Activated CD4-positive, alpha-beta T cell treated with anti-CD3 and anti-CD28 coated beads for 1 hour (primary cell): ENCODE results near the gene CLCN3.
"Not testable (repeated sequence)": the region's sequence is repeated elsewhere in the genome, so short reads cannot be mapped to it uniquely, and the experiment has no call there.

Source experiments
- DNase-seq: peaks from one replicate; pipeline ENCODE4 v3.0.0-alpha.2; 2020

Gene CLCN3

GRCh38 chr4:169720529-169720928, 100.2 kb downstream of the CLCN3 start:
- no peak for DNase-seq

DNA sequence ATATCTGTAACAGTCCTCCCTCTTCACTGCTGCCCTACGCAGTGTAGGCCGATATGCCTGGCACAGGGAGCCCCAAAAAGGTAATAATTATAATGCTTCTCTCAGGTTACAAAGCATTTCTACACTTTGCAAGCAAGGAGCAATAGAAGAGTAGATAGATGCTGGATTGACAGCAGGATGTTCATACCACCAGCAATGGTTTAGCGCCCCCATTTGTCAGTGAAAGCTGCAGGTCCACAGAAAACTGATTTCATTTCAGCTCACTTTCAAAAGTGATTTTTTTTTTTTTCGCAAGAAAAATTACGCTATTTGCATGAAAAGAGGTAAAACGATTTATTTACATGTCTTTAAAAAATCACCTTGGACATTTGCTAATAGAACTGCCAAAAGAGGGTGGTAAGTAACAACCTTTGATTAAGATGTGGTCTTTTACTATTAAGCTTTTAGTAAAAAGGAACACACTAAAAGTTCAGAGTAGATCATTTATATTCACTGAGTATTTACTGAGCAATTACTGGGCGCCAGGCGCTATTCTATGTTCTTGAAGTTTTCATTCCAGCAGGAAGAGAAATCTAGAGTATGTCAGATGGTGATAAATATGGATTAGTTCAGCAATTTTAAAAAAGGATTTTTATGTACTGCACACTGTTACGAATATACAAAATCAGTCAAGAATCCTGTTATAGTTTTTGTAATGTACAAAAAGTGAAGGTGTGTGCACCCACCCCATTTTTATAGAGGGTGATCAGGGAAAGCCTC, 103.0 kb downstream of the CLCN3 start:
- DNase-seq = no peak

GRCh38 chr4:169724260-169724659, 103.9 kb downstream of the CLCN3 start:
- DNase-seq = no peak

DNA sequence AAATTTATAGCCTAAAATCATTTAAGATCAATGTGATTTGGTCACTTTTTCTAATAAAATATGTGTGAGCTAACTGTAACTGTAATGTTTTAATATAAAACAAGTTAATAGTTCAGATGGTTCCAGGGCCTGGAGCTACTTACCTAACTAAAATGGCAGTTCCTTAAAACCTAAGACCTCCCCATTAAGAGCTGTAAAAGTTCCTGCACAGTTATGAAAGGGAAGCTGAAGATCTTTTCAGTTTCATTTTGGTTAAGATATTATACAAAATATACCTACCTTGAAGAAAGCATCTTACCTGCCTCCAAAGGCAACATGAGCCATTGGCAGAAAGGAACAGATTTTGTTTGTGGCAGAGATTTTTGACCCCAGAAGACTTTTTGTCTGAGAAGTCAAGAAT, 107.2 kb downstream of the CLCN3 start:
- no peak for DNase-seq

GRCh38 chr4:169730564-169730963, 110.2 kb downstream of the CLCN3 start:
- DNase-seq = no peak

DNA sequence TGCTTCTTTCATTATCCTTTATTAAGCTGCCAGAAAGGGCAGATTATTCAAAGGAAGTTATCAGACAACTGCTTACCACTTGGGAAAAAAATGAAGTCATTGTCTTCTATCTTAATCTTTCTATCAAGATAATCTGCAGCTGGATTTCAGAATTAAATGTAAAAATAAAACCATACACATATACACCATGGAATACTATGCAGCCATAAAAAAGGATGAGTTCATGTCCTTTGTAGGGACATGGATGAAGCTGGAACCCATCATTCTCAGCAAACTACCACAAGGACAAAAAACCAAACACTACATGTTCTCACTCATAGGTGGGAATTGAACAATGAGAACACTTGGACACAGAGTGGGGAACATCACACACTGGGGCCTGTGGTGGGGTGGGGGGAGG, 118.2 kb downstream of the CLCN3 start:
- DNase-seq = not testable (repeated sequence)

DNA sequence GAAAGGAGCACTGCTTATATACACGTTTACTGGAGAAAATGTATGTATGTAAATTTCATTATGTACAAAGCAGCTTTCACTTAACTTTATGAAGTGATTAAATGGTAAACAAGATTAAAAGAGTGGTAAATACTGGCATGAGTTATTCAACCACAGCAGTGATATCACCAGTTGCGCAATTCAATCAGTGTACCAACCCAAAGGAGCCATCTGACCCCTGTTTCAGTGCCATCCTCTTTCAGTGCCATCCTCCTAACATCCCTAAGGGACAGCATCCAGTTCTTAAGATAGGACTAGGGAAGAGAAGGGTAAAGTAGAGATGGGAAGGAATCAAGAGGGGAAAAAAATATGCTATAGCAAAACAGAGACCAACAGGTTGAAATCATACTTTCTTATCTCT, 121.2 kb downstream of the CLCN3 start:
- no peak for DNase-seq

GRCh38 chr4:169744601-169745000, 124.2 kb downstream of the CLCN3 start:
- DNase-seq = no peak

GRCh38 chr4:169745291-169745690, 124.9 kb downstream of the CLCN3 start:
- no peak for DNase-seq

GRCh38 chr4:169756971-169757574, 136.7 kb downstream of the CLCN3 start:
- DNase-seq = no peak

GRCh38 chr4:169757575-169758184, 137.3 kb downstream of the CLCN3 start, which contains the start of gene HPF1:
Gene HPF1 (minus strand): TSS chr4:169757944. CDS start chr4:169757877, 67 bp downstream.
- peak; percentile 85 for DNase-seq

- DNase-seq = no peak
These were observed 138.1 kb downstream of the CLCN3 start for GRCh38 chr4:169758401-169758962.

GRCh38 chr4:169761846-169762245, 141.5 kb downstream of the CLCN3 start:
- DNase-seq = no peak

- DNase-seq = no peak
These were observed 145.5 kb downstream of the CLCN3 start for GRCh38 chr4:169765835-169766234.

GRCh38 chr4:169766741-169767140, 146.4 kb downstream of the CLCN3 start:
- no peak for DNase-seq

GRCh38 chr4:169768385-169768784, 148.0 kb downstream of the CLCN3 start:
- no peak for DNase-seq

- DNase-seq = no peak
These were observed 150.0 kb downstream of the CLCN3 start for GRCh38 chr4:169770416-169770815.

DNA sequence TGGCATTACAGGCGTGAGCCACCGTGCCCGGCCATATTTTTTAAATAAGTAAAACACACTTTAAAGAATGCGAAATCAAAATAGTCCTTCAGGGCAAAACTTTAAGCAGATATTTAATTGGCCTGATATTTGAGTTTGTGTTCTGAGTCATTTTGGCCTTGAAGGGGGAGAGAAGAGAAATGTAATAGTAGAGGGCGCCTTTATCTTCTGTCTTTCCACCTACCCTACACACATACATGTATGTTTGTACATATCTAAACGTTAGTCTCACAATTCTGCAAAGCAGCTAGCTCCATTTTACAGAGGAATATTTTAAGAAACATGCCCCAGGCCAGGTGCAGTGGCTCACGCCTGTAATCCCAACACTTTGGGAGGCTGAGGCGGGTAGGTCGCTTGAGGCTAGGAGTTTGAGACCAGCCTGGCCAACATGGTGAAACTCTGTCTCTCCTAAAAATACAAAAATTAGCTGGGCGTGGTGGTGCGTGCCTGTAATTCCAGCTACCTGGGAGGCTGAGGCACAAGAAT, 151.2 kb downstream of the CLCN3 start:
- DNase-seq = not testable (repeated sequence)
